PC-3 (cell line): ENCODE measurements around the gene HTR3D. TPM values are rescaled to one million over a fixed set of nuclear protein-coding genes. Genes with fewer than 3 reads are reported as not detected.
"Not testable (repeated sequence)": the region's sequence is repeated elsewhere in the genome, so short reads cannot be mapped to it uniquely, and the experiment has no call there.

Experiments
- ATAC-seq: fragments of 200-7000 bp; cut with Tn5 transposase; 2 replicates; pipeline ENCODE4 v1.9.1; 2020; ENCODE audit warnings: mild to moderate bottlenecking, moderate library complexity
- BruUV-seq: library from RNA; stranded (reverse); fragments of 400-500 nt; replicated peaks from 2 replicates; lab custom pipeline; 2021; lab: Mats Ljungman, UMichigan
- CTCF ChIA-PET: fragments of 300-600 bp; sonication (Branson Sonifier 250); formaldehyde crosslinking; loops from one replicate; lab custom pipeline; 2022; ENCODE audit warnings: antibody characterized with exemption; lab: Charles Lee
- POLR2A ChIA-PET: fragments of 300-600 bp; sonication (Branson Sonifier 250); formaldehyde crosslinking; loops from one replicate; lab custom pipeline; 2022; ENCODE audit warnings: antibody characterized with exemption; ENCODE audit not compliant: unreplicated experiment; lab: Charles Lee
- DNase-seq: peaks from one replicate; pipeline ENCODE4 v3.0.0-alpha.2; 2015
- H2AFZ ChIP-seq: fragments of 300-600 bp; sonication (generic); 2 replicates; pipeline ENCODE4 v1.6.0; 2016; ENCODE audit warnings: antibody characterized with exemption, low read length
- H3F3A ChIP-seq: fragments of 300-600 bp; sonication (generic); one replicate; pipeline ENCODE4 v1.6.0; 2017; ENCODE audit warnings: antibody characterized with exemption, low read length, control low read depth, mild to moderate bottlenecking; ENCODE audit not compliant: unreplicated experiment
- H3K27ac ChIP-seq: fragments of 300-600 bp; sonication (generic); 2 replicates; pipeline ENCODE4 v1.5.1; 2016; ENCODE audit warnings: mild to moderate bottlenecking, low read length
- H3K27me3 ChIP-seq: fragments of 300-600 bp; sonication (generic); 2 replicates; pipeline ENCODE4 v1.6.1; 2016; ENCODE audit warnings: low read length, mixed read lengths
- H3K36me3 ChIP-seq: fragments of 300-600 bp; sonication (generic); 2 replicates; pipeline ENCODE4 v1.6.1; 2016; ENCODE audit warnings: low read depth, mixed run types, low read length, mixed read lengths
- H3K4me1 ChIP-seq: fragments of 300-600 bp; sonication (generic); 2 replicates; pipeline ENCODE4 v1.5.1; 2016; ENCODE audit warnings: low read length; ENCODE audit not compliant: insufficient read depth
- H3K4me2 ChIP-seq: fragments of 300-600 bp; sonication (generic); 2 replicates; pipeline ENCODE4 v1.6.0; 2016; ENCODE audit warnings: low read length
- H3K4me3 ChIP-seq: fragments of 300-600 bp; sonication (generic); 2 replicates; pipeline ENCODE4 v1.5.1; 2016; ENCODE audit warnings: mild to moderate bottlenecking, low read length, mixed read lengths
- H3K79me2 ChIP-seq: fragments of 300-600 bp; sonication (generic); 2 replicates; pipeline ENCODE4 v1.6.1; 2017; ENCODE audit warnings: low read length, mixed read lengths
- H3K9ac ChIP-seq: fragments of 300-600 bp; sonication (generic); 2 replicates; pipeline ENCODE4 v1.6.0; 2016; ENCODE audit warnings: mild to moderate bottlenecking, low read length
- H3K9me2 ChIP-seq: fragments of 300-600 bp; sonication (generic); replicated peaks from 2 replicates; pipeline ENCODE4 v1.6.1; 2016; ENCODE audit warnings: mixed run types, low read length, mixed read lengths
- H3K9me3 ChIP-seq: fragments of 300-600 bp; sonication (generic); 2 replicates; pipeline ENCODE4 v1.6.1; 2016; ENCODE audit warnings: low read length, mixed read lengths
- H4K20me1 ChIP-seq: fragments of 300-600 bp; sonication (generic); 2 replicates; pipeline ENCODE4 v1.6.1; 2016; ENCODE audit warnings: low read length, mixed read lengths
- EZH2 ChIP-seq: fragments of 300-600 bp; sonication (generic); IDR thresholded peaks from one replicate; pipeline ENCODE4 v1.6.1; 2017; ENCODE audit warnings: antibody characterized with exemption, mild to moderate bottlenecking, low read length; ENCODE audit not compliant: unreplicated experiment
- EZH2phosphoT487 ChIP-seq: fragments of 300-600 bp; sonication (generic); IDR thresholded peaks from 2 replicates; pipeline ENCODE4 v1.6.1; 2018; ENCODE audit warnings: mild to moderate bottlenecking, antibody characterized with exemption, low read length, borderline replicate concordance
- intact Hi-C: fragments of 100-400 bp; cut with micrococcal nuclease; formaldehyde crosslinking; loops from 2 replicates; pipeline ENCODE4 v1.9.0; 2023
- total RNA-seq: library from RNA; depleted of rRNA; stranded (reverse); fragments of >200 nt; gene quantifications from 2 replicates; pipeline ENCODE4 v1.2.3, GENCODE V29; 2014
- TF ChIP-seq, protein P1 (sequence below): fragments of 300-600 bp; sonication (generic); conservative IDR thresholded peaks from 2 replicates; pipeline ENCODE4 v1.5.1; 2017; ENCODE audit warnings: antibody characterized with exemption, low read depth, mild to moderate bottlenecking, low read length

The HTR3D gene
- total RNA-seq, 1 experiment from 2014 or later, result not detected

- Histone ChIP-seq H3K79me2 (no peaks in the 10 kb centered on the region), H3K9me3 (no peaks in the 10 kb centered on the region), H3K4me2 (no peak overlapping the region), H3K27ac (no peak overlapping the region), H3K4me3 (no peak overlapping the region), H4K20me1 (no peaks in the 10 kb centered on the region), H3K4me1 (no peaks in the 10 kb centered on the region), H3K27me3 (no peaks in the 10 kb centered on the region; the same call in 1 of the 2 replicates), H2AFZ (no peak overlapping the region), H3K9me2 (no peaks in the 10 kb centered on the region), H3K36me3 (no peaks in the 10 kb centered on the region), H3K9ac (no peak overlapping the region), H3F3A (no peaks in the 10 kb centered on the region)
- intact Hi-C loops, result no loop called here
- no peak for ATAC-seq
- ChIA-PET CTCF (no interaction called here), POLR2A (no interaction called here)
- no peak for DNase-seq
- BruUV-seq, result no TSS peak
- no peak for TF ChIP-seq EZH2
- TF ChIP-seq EZH2phosphoT487, result no peak
- TF ChIP-seq, protein P1, sequence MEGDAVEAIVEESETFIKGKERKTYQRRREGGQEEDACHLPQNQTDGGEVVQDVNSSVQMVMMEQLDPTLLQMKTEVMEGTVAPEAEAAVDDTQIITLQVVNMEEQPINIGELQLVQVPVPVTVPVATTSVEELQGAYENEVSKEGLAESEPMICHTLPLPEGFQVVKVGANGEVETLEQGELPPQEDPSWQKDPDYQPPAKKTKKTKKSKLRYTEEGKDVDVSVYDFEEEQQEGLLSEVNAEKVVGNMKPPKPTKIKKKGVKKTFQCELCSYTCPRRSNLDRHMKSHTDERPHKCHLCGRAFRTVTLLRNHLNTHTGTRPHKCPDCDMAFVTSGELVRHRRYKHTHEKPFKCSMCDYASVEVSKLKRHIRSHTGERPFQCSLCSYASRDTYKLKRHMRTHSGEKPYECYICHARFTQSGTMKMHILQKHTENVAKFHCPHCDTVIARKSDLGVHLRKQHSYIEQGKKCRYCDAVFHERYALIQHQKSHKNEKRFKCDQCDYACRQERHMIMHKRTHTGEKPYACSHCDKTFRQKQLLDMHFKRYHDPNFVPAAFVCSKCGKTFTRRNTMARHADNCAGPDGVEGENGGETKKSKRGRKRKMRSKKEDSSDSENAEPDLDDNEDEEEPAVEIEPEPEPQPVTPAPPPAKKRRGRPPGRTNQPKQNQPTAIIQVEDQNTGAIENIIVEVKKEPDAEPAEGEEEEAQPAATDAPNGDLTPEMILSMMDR, result no peak
These were observed 1.0 kb upstream of the HTR3D start for GRCh38 chr3:184030536-184030935.

GRCh38 chr3:184037816-184038215 is 6.3 kb downstream of the HTR3D start:
- H4K20me1 ChIP-seq, result no peaks in the 10 kb centered on the region
- intact Hi-C loops, result no loop called here
- no TSS peak for BruUV-seq
- no peak overlapping the region for H3K9ac ChIP-seq
- no peaks in the 10 kb centered on the region for H3F3A ChIP-seq
- no peaks in the 10 kb centered on the region for H3K79me2 ChIP-seq
- no peaks in the 10 kb centered on the region for H3K9me3 ChIP-seq
- H3K4me2 ChIP-seq, result no peak overlapping the region
- ChIA-PET POLR2A (no interaction called here), CTCF (no interaction called here)
- no peak overlapping the region for H3K27ac ChIP-seq
- H3K27me3 ChIP-seq, result no peaks in the 10 kb centered on the region; the same call in 1 of the 2 replicates
- H2AFZ ChIP-seq, result no peak overlapping the region
- H3K4me3 ChIP-seq, result no peak overlapping the region
- TF ChIP-seq, protein P1, result peak; percentile 44
- TF ChIP-seq EZH2phosphoT487 (no peak), EZH2 (no peak)
- ATAC-seq (no peak), DNase-seq (no peak)
- H3K4me1 ChIP-seq, result no peaks in the 10 kb centered on the region
- no peaks in the 10 kb centered on the region for H3K36me3 ChIP-seq
- H3K9me2 ChIP-seq, result no peaks in the 10 kb centered on the region

DNA sequence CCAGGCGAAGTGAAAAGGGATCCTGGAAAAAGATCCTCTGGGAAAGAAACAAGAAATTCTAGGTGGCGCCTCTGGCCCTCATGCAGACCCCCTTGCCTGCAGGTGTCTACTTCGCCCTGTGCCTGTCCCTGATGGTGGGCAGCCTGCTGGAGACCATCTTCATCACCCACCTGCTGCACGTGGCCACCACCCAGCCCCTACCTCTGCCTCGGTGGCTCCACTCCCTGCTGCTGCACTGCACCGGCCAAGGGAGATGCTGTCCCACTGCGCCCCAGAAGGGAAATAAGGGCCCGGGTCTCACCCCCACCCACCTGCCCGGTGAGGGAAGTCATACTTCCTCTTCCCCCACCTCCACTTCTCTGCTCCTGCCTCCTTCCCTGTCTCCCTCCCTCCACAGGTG is 6.8 kb downstream of the HTR3D start:
- H3K4me3 ChIP-seq, H3K9me2 ChIP-seq, H3K9me3 ChIP-seq, H3K4me1 ChIP-seq, CTCF ChIA-PET, H2AFZ ChIP-seq, DNase-seq, BruUV-seq, ATAC-seq, H3K27me3 ChIP-seq, H4K20me1 ChIP-seq, H3K9ac ChIP-seq, intact Hi-C loops, POLR2A ChIA-PET, H3F3A ChIP-seq, H3K36me3 ChIP-seq, H3K4me2 ChIP-seq, H3K27ac ChIP-seq, H3K79me2 ChIP-seq: not testable (repeated sequence)
